ENCODE data around the gene KCNH8. TPM values are rescaled to one million over a fixed set of nuclear protein-coding genes. Genes with fewer than 3 reads are reported as not detected.

The KCNH8 gene
- total and polyA plus RNA-seq, 2 of the 4 experiments (the other 2 are of a cell fraction): not detected

GRCh38 chr3:19106307-19106706 is 42.0 kb upstream of the KCNH8 start:
- H3K56ac ChIP-seq (ENCODE audit: extremely low read depth, insufficient read depth, low read length): no peak overlapping the region
- H3K18ac ChIP-seq (ENCODE audit: low read depth, low read length): no peak overlapping the region
- H2BK120ac ChIP-seq (ENCODE audit: low read depth, low read length): no peak overlapping the region
- ATAC-seq (ENCODE audit: low read depth) (no peak), DNase-seq (no peak)
- H3K4ac ChIP-seq (ENCODE audit: low read depth, low read length): no peak overlapping the region
- H4K5ac ChIP-seq (ENCODE audit: low read depth, low read length): no peak overlapping the region
- in situ Hi-C loops (cut with MboI; ENCODE audit: low sequenced_read_pairs): no loop called here
- no peak overlapping the region for H3K4me3 ChIP-seq (ENCODE audit: insufficient read depth, low read depth, low read length)
- BruUV-seq (replicated peaks): no TSS peak
- H4K8ac ChIP-seq (ENCODE audit: low read depth in 2 of 2, low read length in 2 of 2): no peak overlapping the region
- no peak overlapping the region for H3K4me2 ChIP-seq (ENCODE audit: low read depth, low read length)
- H4K20me1 ChIP-seq (ENCODE audit: insufficient read depth, low read length): no peaks in the 10 kb centered on the region
- H3K79me1 ChIP-seq (ENCODE audit: low read depth in 1 of 2, low read length in 2 of 2): no peaks in the 10 kb centered on the region
- intact Hi-C loops (cut with micrococcal nuclease): no loop called here
- no peaks in the 10 kb centered on the region for H3K9me1 ChIP-seq (ENCODE audit: insufficient read depth, low read length)
- no peak overlapping the region for H3K14ac ChIP-seq (replicated peaks; ENCODE audit: low read depth, low read length)
- H2BK15ac ChIP-seq (ENCODE audit: low read depth, low read length): no peak overlapping the region
- H2BK5ac ChIP-seq (ENCODE audit: low read depth, low read length, poor library complexity, severe bottlenecking): no peak overlapping the region
- H3K27me3 ChIP-seq (ENCODE audit: control insufficient read depth, insufficient read depth, low read length): no peaks in the 10 kb centered on the region
- POLR2A ChIA-PET (ENCODE audit: unreplicated experiment): no interaction called here
- no peak overlapping the region for H3K23ac ChIP-seq (ENCODE audit: low read depth, low read length)
- no peak overlapping the region for H2BK20ac ChIP-seq (ENCODE audit: low read depth, low read length)
- WGBS, 2 experiments (ENCODE audit: extremely low coverage in 2 of 2, insufficient read length in 1 of 2): 40% methylated on average over 1 of the region's 1 CpG; no CpG with 5 or more reads in 1 of the 2 experiments
- no peak overlapping the region for H4K91ac ChIP-seq (ENCODE audit: insufficient read depth, low read depth, low read length)
- no peaks in the 10 kb centered on the region for H3K36me3 ChIP-seq (ENCODE audit: control insufficient read depth, insufficient read depth, low read length)
- no peak overlapping the region for H2AK5ac ChIP-seq (ENCODE audit: low read depth, low read length)
- peaks cover 18% of the 10 kb centered on the region; the same call in 1 of the 2 replicates for H3K9me3 ChIP-seq (ENCODE audit: control insufficient read depth, insufficient read depth, low read length)
- H3K9ac ChIP-seq (ENCODE audit: low read depth, low read length): no peak overlapping the region
- no peak overlapping the region for H2AK9ac ChIP-seq (replicated peaks; ENCODE audit: low read depth, low read length, poor library complexity)
- H3K4me1 ChIP-seq (ENCODE audit: control insufficient read depth, insufficient read depth, low read length): no peaks in the 10 kb centered on the region
- no peak overlapping the region for H2AFZ ChIP-seq (replicated peaks; ENCODE audit: low read length, poor library complexity)
- dilution Hi-C loops (cut with HindIII; ENCODE audit: low sequenced_read_pairs, unreplicated experiment): no loop called here
- no peak overlapping the region for H3K27ac ChIP-seq (ENCODE audit: insufficient read depth, low read length)
- CTCF ChIA-PET: no interaction called here
- TF ChIP-seq USF2 (IDR thresholded peaks at IDR 0.05; ENCODE audit: low read depth, low read length) (no peak), CTCF (conservative IDR thresholded peaks at IDR 0.05; ENCODE audit: low read depth, low read length) (no peak), ELK1 (IDR thresholded peaks at IDR 0.05; ENCODE audit: borderline replicate concordance, low read depth, low read length) (no peak), RCOR1 (IDR thresholded peaks at IDR 0.05; ENCODE audit: insufficient replicate concordance, low read length) (no peak), MXI1 (IDR thresholded peaks at IDR 0.05; ENCODE audit: borderline replicate concordance, low read depth, low read length) (no peak), SMC3 (IDR thresholded peaks at IDR 0.05; ENCODE audit: low read depth, low read length) (no peak), RAD21 (IDR thresholded peaks at IDR 0.05; ENCODE audit: low read length) (no peak), CEBPB (IDR thresholded peaks at IDR 0.05; ENCODE audit: low read depth, low read length) (no peak), MAFK (IDR thresholded peaks at IDR 0.05; ENCODE audit: low read depth, low read length) (no peak), BHLHE40 (IDR thresholded peaks at IDR 0.05; ENCODE audit: low read depth, low read length) (no peak), NFE2L2 (IDR thresholded peaks at IDR 0.05; ENCODE audit: low read depth, low read length) (no peak), RFX5 (IDR thresholded peaks at IDR 0.05; ENCODE audit: low read depth, low read length) (no peak), FOS (IDR thresholded peaks at IDR 0.05; ENCODE audit: low read depth, low read length) (no peak), POLR2A (IDR thresholded peaks at IDR 0.05; ENCODE audit: low read depth, low read length) (no peak), MAZ (IDR thresholded peaks at IDR 0.05; ENCODE audit: borderline replicate concordance, low read depth, low read length) (no peak)
